A673 (cell line): ENCODE data around the gene TNIP1. TPM values are rescaled to one million over a fixed set of nuclear protein-coding genes. Genes with fewer than 3 reads are reported as not detected.

ENCODE experiments used
- BruUV-seq: library from RNA; stranded (reverse); fragments of 400-500 nt; replicated peaks from 2 replicates; lab custom pipeline; 2021; lab: Mats Ljungman, UMichigan
- CTCF ChIA-PET: fragments of 300-600 bp; sonication (Branson Sonifier 250); formaldehyde crosslinking; loops from one replicate; lab custom pipeline; 2022; ENCODE audit warnings: antibody characterized with exemption; lab: Charles Lee
- POLR2A ChIA-PET: fragments of 300-600 bp; sonication (Branson Sonifier 250); formaldehyde crosslinking; loops from one replicate; lab custom pipeline; 2022; ENCODE audit warnings: antibody characterized with exemption; ENCODE audit not compliant: low non-redundant PET; lab: Charles Lee
- DNase-seq: peaks from one replicate; pipeline ENCODE4 v3.0.0-alpha.2; 2015; ENCODE audit warnings: low spot score
- H3K27ac ChIP-seq: fragments of 200-600 bp; sonication (generic); 2 replicates; pipeline ENCODE4 v1.5.1; 2016; ENCODE audit warnings: mixed run types, low read depth, mild to moderate bottlenecking, mixed read lengths, antibody characterized with exemption, low read length; ENCODE audit not compliant: poor library complexity, severe bottlenecking
- H3K27me3 ChIP-seq: fragments of 200-600 bp; sonication (generic); replicated peaks from 2 replicates; pipeline ENCODE4 v1.6.1; 2017; ENCODE audit warnings: mixed run types, low read depth, mild to moderate bottlenecking, mixed read lengths, antibody characterized with exemption, low read length; ENCODE audit not compliant: insufficient read depth, poor library complexity
- H3K36me3 ChIP-seq: fragments of 200-600 bp; sonication (generic); 2 replicates; pipeline ENCODE4 v1.6.1; 2016; ENCODE audit warnings: mixed run types, mild to moderate bottlenecking, mixed read lengths, antibody characterized with exemption, low read length; ENCODE audit not compliant: insufficient read depth, poor library complexity, severe bottlenecking
- H3K4me1 ChIP-seq: fragments of 200-600 bp; sonication (generic); 2 replicates; pipeline ENCODE4 v1.6.1; 2017; ENCODE audit warnings: mixed run types, mild to moderate bottlenecking, mixed read lengths, antibody characterized with exemption, low read length; ENCODE audit not compliant: insufficient read depth, poor library complexity, severe bottlenecking
- H3K4me3 ChIP-seq: fragments of 200-600 bp; sonication (generic); 2 replicates; pipeline ENCODE4 v1.5.1; 2016; ENCODE audit warnings: low read depth, mixed run types, mild to moderate bottlenecking, mixed read lengths, low read length; ENCODE audit not compliant: poor library complexity, severe bottlenecking
- H3K9me3 ChIP-seq: fragments of 200-600 bp; sonication (generic); 2 replicates; pipeline ENCODE4 v1.6.1; 2016; ENCODE audit warnings: mixed run types, low read depth, mild to moderate bottlenecking, mixed read lengths, antibody characterized with exemption, low read length; ENCODE audit not compliant: poor library complexity, severe bottlenecking
- CTCF ChIP-seq: fragments of 300-800, 200-600 bp; sonication (generic); conservative IDR thresholded peaks from 2 replicates; pipeline ENCODE4 v1.5.1; 2017; ENCODE audit warnings: low read depth, mild to moderate bottlenecking, antibody characterized with exemption, low read length, moderate library complexity, mixed read lengths
- EZH2 ChIP-seq: fragments of 200-600 bp; sonication (generic); IDR thresholded peaks from 2 replicates; pipeline ENCODE4 v1.6.1; 2017; ENCODE audit warnings: borderline replicate concordance, low read depth, mild to moderate bottlenecking, mixed read lengths, antibody characterized with exemption, low read length; ENCODE audit not compliant: poor library complexity, severe bottlenecking
- intact Hi-C: fragments of 100-400 bp; cut with micrococcal nuclease; formaldehyde crosslinking; loops from one replicate; pipeline ENCODE4 v1.10.0; 2022; ENCODE audit not compliant: unreplicated experiment
- total RNA-seq: library from RNA; stranded (reverse); gene quantifications from 2 replicates; pipeline ENCODE4 v1.2.3, GENCODE V29; 2021

Gene TNIP1
- total RNA-seq, 1 experiment from 2014 or later: 33.3 TPM

GRCh38 chr5:151005187-151005949 is 75.5 kb downstream of the TNIP1 start:
- ChIA-PET POLR2A (no interaction called here), CTCF (no interaction called here)
- H3K4me3 ChIP-seq: no peak overlapping the region
- no peaks in the 10 kb centered on the region for H3K4me1 ChIP-seq
- BruUV-seq: no TSS peak
- intact Hi-C loops: loop anchor here (10.0 kb wide), 1 partner anchor 239 kb away; no protein-coding TSS in a partner anchor
- no peak for DNase-seq
- no peaks in the 10 kb centered on the region for H3K27me3 ChIP-seq
- no peak for TF ChIP-seq EZH2
- TF ChIP-seq CTCF: no peak
- H3K27ac ChIP-seq: no peak overlapping the region
- no peaks in the 10 kb centered on the region for H3K36me3 ChIP-seq
- H3K9me3 ChIP-seq: no peaks in the 10 kb centered on the region

GRCh38 chr5:151004499-151004898 is 76.3 kb downstream of the TNIP1 start:
- CTCF ChIA-PET: no interaction called here
- Histone ChIP-seq H3K4me1 (no peaks in the 10 kb centered on the region), H3K9me3 (no peaks in the 10 kb centered on the region), H3K27me3 (no peaks in the 10 kb centered on the region), H3K27ac (no peak overlapping the region), H3K36me3 (no peaks in the 10 kb centered on the region), H3K4me3 (no peak overlapping the region)
- BruUV-seq: no TSS peak
- no peak for DNase-seq
- TF ChIP-seq EZH2 (no peak), CTCF (no peak)
- POLR2A ChIA-PET: no interaction called here
- intact Hi-C loops: loop anchor here (10.0 kb wide), 1 partner anchor 240 kb away; no protein-coding TSS in a partner anchor

GRCh38 chr5:151003503-151003860 is 77.4 kb downstream of the TNIP1 start:
- ChIA-PET POLR2A (no interaction called here), CTCF (no interaction called here)
- no peaks in the 10 kb centered on the region for H3K4me1 ChIP-seq
- H3K27ac ChIP-seq: no peak overlapping the region
- H3K4me3 ChIP-seq: no peak overlapping the region
- no peaks in the 10 kb centered on the region for H3K9me3 ChIP-seq
- no TSS peak for BruUV-seq
- DNase-seq: no peak
- TF ChIP-seq CTCF: no peak
- no peak for TF ChIP-seq EZH2
- intact Hi-C loops: loop anchor here (2.0 to 10.0 kb wide), 2 partner anchors 161 to 241 kb away; no protein-coding TSS in a partner anchor
- no peaks in the 10 kb centered on the region for H3K36me3 ChIP-seq
- no peaks in the 10 kb centered on the region for H3K27me3 ChIP-seq
